Measurements from ENCODE around the gene DCLRE1B.

DNA sequence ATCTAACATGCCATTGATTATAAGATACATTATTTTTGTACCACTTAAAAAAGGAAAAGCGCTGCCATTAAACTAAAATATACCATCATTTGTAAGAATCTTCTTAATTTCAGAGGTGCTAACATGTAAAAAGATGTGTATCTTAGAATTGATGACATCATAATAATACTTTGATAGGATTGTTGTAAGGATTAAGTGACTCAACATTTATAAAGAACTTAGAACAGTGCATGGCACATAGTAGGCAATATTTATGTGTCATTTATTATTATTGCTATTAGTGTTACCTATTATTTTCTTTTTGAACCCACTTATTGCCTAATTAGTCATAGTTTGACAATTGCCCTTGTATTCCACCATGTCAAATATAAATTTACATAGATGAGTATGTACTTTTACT is 45.8 kb downstream of the DCLRE1B start:
- TF ChIP-seq GATA2 (IDR thresholded peaks at IDR 0.05; ENCODE audit: low read depth, low read length) = no peak
- TF ChIP-seq GATA3 (IDR thresholded peaks at IDR 0.05; ENCODE audit: low read depth, low read length) = no peak

Measured in SH-SY5Y (cell line).